Astrocyte of the spinal cord (primary cell): Measurements from ENCODE around the gene WDR45.

ENCODE experiments used
- DNase-seq: peaks from one replicate; pipeline ENCODE4 v3.0.0; 2011; ENCODE audit warnings: low read depth, low spot score
- H3K4me3 ChIP-seq: 2 replicates; pipeline ENCODE4 v1.5.1; 2011; ENCODE audit warnings: low read depth, mild to moderate bottlenecking, low read length, moderate library complexity
- CTCF ChIP-seq: IDR thresholded peaks from 2 replicates; pipeline ENCODE4 v1.5.1; 2012; ENCODE audit warnings: low read depth, mild to moderate bottlenecking, low read length, inconsistent platforms
- in situ Hi-C: cut with HindIII; loops from 2 replicates; pipeline ENCODE4 v1.10.0; 2017; ENCODE audit warnings: low sequenced_read_pairs

Gene WDR45

GRCh38 chrX:49040376-49040955 is 39.2 kb downstream of the WDR45 start:
- TF ChIP-seq CTCF, result no peak
- peak; percentile 4 for DNase-seq
- in situ Hi-C loops, result no loop called here
- peak overlapping the region; percentile 68 for H3K4me3 ChIP-seq

GRCh38 chrX:49039598-49040375 is 39.9 kb downstream of the WDR45 start:
- TF ChIP-seq CTCF, result peak; percentile 17
- DNase-seq, result peak; percentile 95
- in situ Hi-C loops, result no loop called here
- peak overlapping the region; percentile 68 for H3K4me3 ChIP-seq

GRCh38 chrX:49037883-49038475 is 41.7 kb downstream of the WDR45 start:
- in situ Hi-C loops, result no loop called here
- peak; percentile 18 for DNase-seq
- TF ChIP-seq CTCF, result no peak
- H3K4me3 ChIP-seq, result no peak overlapping the region

- no peak for TF ChIP-seq CTCF
- no peak for DNase-seq
- H3K4me3 ChIP-seq, result no peak overlapping the region
- in situ Hi-C loops, result no loop called here
These were observed 49.4 kb downstream of the WDR45 start for GRCh38 chrX:49030283-49030682.

GRCh38 chrX:49029876-49030275 is 49.8 kb downstream of the WDR45 start:
- TF ChIP-seq CTCF, result no peak
- no peak for DNase-seq

More at GRCh38 chrX:49029876-49030275, 49.8 kb downstream of the WDR45 start:
- no peak overlapping the region for H3K4me3 ChIP-seq
- in situ Hi-C loops, result no loop called here
